Caki2 (cell line): ENCODE measurements around the gene LMLN. TPM values are rescaled to one million over a fixed set of nuclear protein-coding genes. Genes with fewer than 3 reads are reported as not detected.
"Not testable (repeated sequence)": the region's sequence is repeated elsewhere in the genome, so short reads cannot be mapped to it uniquely, and the experiment has no call there.

Experiments used
- DNase-seq: peaks from one replicate; pipeline ENCODE4 v3.0.0-alpha.2; 2015; ENCODE audit warnings: low read depth
- in situ Hi-C: cut with HindIII; loops from 2 replicates; pipeline ENCODE4 v1.10.0; 2016; ENCODE audit warnings: low sequenced_read_pairs, low pct_unique_long_range_greater_than_20kb, mixed read lengths
- total RNA-seq: library from RNA; depleted of rRNA; stranded (reverse); fragments of >200 nt; shearing (Covaris generic); gene quantifications from 2 replicates; pipeline ENCODE4 v1.2.3, GENCODE V29; 2014; ENCODE audit warnings: low replicate concordance

LMLN gene
- total RNA-seq, 1 experiment from 2014 or later: 1.3 TPM

- DNase-seq: no peak
- in situ Hi-C loops: no loop called here
Observed at GRCh38 chr3:198017090-198017489, 57.1 kb downstream of the LMLN start.

GRCh38 chr3:198018416-198018815, 58.4 kb downstream of the LMLN start:
- no peak for DNase-seq
- in situ Hi-C loops: no loop called here

- DNase-seq: no peak
- in situ Hi-C loops: no loop called here
Observed at GRCh38 chr3:198019115-198019514, 59.1 kb downstream of the LMLN start.

- in situ Hi-C loops: no loop called here
- DNase-seq: no peak
Observed at GRCh38 chr3:198021320-198021719, 61.3 kb downstream of the LMLN start.

- in situ Hi-C loops: no loop called here
- no peak for DNase-seq
Observed at GRCh38 chr3:198022604-198023003, 62.6 kb downstream of the LMLN start.

- in situ Hi-C loops: no loop called here
- no peak for DNase-seq
Observed at GRCh38 chr3:198025644-198026043, 65.6 kb downstream of the LMLN start.

- in situ Hi-C loops: no loop called here
- no peak for DNase-seq
Observed at GRCh38 chr3:198026620-198027019, 66.6 kb downstream of the LMLN start.

- no peak for DNase-seq
- in situ Hi-C loops: no loop called here
Observed at GRCh38 chr3:198027045-198027798, 67.2 kb downstream of the LMLN start.

- in situ Hi-C loops: no loop called here
- no peak for DNase-seq
Observed at GRCh38 chr3:198027799-198028390, 67.9 kb downstream of the LMLN start.

GRCh38 chr3:198028718-198029117, 68.7 kb downstream of the LMLN start:
- in situ Hi-C loops: no loop called here
- no peak for DNase-seq

- DNase-seq: no peak
Observed at GRCh38 chr3:198030125-198030524, 70.1 kb downstream of the LMLN start.

GRCh38 chr3:198030726-198031125, 70.7 kb downstream of the LMLN start:
- in situ Hi-C loops: no loop called here

More at GRCh38 chr3:198030125-198030524, 70.1 kb downstream of the LMLN start:
- in situ Hi-C loops: no loop called here

GRCh38 chr3:198032039-198032936, 72.3 kb downstream of the LMLN start:
- in situ Hi-C loops: no loop called here
- no peak for DNase-seq

More at GRCh38 chr3:198030726-198031125, 70.7 kb downstream of the LMLN start:
- no peak for DNase-seq

- in situ Hi-C loops: no loop called here
- DNase-seq: no peak
Observed at GRCh38 chr3:198043119-198043518, 83.1 kb downstream of the LMLN start.

- in situ Hi-C loops: no loop called here
Observed at GRCh38 chr3:198046120-198046857, 86.3 kb downstream of the LMLN start.

GRCh38 chr3:198048445-198048844, 88.4 kb downstream of the LMLN start:
- no peak for DNase-seq
- in situ Hi-C loops: no loop called here

More at GRCh38 chr3:198046120-198046857, 86.3 kb downstream of the LMLN start:
- no peak for DNase-seq

GRCh38 chr3:198051836-198052235, 91.8 kb downstream of the LMLN start:
- DNase-seq: no peak
- in situ Hi-C loops: no loop called here

- DNase-seq, in situ Hi-C loops: not testable (repeated sequence)
Observed at GRCh38 chr3:198053462-198053861, 93.4 kb downstream of the LMLN start.
